Stimulated activated CD4-positive, alpha-beta T cell treated with anti-CD3 and anti-CD28 coated beads, Interleukin-2, amount 100 ng/mL, for 24 hours (primary cell): ENCODE data around the gene FBLN5.
"Not testable (repeated sequence)": the region's sequence is repeated elsewhere in the genome, so short reads cannot be mapped to it uniquely, and the experiment has no call there.

ENCODE experiments used
- DNase-seq, 2 donors: peaks; one replicate each; pipeline ENCODE4 v3.0.0-alpha.2; 2020

The FBLN5 gene

DNA sequence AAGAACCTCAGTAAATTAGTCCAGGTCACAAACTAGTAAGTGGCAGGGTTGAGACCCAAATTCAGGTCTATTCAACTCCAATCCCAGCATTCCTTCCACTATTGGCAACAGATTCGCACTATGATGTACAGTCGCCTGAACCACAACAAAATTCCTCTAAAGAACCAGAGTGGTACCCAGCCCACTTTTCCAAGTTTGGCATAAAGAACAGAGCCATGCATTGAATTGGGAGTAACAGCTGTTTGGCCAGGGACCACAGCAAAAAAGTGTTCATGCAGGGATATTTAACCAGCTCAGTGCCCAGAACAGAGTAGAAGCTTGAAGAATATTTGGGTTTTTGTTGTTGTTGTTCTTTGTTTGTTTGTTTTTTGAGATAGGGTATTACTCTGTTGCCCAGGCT lies 89.9 kb downstream of the FBLN5 start:
- DNase-seq = no peak

DNA sequence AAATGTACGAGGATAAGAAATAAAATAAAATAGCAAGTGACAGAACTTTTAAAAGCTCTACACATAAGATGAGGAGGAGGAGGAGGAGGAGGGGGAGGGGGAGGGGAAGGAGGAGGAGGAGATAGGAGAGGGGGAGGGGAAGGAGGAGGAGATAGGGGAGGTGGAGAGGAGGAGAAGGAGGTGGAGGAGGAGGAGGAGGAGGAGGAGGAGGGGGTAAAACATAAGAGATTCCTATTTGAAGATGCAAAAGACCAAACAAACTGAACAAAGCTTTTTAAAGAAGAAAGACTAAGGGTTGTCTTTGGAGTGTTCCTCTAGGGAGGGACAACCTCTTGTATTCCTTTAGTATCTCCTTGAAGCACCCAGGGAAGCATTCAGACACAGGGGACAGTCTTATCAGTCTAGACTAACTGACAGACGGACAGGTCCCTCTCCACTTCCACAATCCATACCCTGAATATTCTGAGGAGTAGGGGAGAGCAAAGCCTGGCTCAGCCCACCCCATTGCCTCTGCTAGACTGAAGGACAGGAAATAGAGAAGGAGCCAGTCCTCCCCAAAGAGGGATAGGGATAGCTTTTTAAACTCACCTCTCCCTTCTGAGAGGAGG lies 93.1 kb downstream of the FBLN5 start:
- no peak for DNase-seq

DNA sequence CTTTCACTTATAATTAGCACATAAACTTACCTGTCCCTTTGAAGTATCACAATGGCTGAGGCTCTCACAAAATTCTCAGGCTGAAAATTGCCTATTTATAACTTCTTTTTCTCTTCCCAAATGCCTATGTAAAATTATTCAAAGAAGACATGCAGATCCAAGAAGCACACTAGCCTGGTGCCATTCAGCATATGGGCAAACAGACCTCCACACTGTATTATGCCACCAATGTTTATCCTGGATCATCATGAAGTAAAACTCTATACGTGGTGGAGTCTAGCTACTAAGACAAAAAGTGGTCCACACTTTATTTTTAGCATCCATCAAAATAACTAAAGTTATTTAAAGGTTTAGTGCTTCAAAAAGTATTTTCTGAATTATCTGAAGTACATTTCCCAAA lies 95.9 kb downstream of the FBLN5 start:
- DNase-seq = no peak

DNA sequence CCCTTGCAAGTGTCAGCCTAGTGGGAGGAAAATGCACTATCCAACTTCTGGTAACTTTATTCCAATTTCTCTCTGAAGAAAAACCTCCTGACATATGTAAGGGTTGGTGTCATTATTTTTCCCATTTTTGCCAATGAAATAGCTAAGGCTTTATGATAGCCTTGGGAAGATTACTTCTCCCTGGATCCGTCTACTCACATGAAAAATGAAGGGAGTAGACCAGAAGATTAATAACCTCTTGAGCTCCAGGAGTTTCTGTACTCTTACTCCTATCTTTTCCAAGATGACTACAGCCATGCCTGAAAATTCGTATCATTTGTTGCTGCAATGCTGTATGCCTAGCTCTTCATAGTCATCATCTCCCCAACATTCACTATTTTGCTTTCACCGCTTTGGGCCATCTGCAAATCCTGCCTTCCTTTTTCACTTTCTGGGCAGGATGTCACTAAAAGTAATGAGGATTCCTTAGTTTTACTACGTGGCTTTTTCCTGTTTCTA lies 98.9 kb downstream of the FBLN5 start:
- no peak for DNase-seq

DNA sequence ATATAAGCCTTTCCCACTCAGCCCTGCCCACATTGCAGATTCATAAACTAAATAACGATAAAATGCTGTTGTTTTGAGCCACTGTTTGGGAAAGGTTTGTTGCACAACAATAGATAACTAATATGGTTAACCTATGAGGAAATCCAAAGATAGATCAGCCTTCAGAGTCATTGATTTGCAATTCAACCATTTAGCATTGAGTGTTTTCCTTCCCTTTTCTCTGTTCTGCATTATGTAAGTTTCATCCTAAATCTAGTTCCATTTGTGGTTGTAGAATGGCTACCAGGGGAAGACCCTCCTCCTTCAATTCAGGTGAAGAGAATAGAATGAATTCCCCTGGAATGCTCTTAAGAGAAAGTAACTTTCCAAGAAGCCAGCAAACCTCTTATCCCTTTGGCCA lies 99.8 kb downstream of the FBLN5 start:
- no peak for DNase-seq

DNA sequence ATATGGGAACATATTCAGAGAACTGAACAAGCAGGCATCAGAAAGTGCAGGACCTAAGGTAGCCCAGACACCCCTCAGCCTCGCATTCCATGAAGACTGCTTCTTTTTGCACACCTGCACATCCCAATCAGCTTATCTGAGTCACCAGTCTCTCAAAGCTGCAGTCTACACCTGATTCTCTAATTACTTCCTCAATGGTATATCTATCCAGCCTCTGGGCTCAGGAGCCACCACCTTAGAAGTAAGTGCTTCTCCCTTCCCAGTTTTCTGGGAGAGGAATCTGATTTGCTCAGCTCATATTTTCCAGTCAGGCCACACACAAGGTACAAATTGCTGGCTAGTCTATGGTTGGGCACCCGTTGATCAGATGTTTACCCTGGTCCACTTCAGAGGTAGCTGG lies 101.8 kb downstream of the FBLN5 start:
- no peak for DNase-seq

DNA sequence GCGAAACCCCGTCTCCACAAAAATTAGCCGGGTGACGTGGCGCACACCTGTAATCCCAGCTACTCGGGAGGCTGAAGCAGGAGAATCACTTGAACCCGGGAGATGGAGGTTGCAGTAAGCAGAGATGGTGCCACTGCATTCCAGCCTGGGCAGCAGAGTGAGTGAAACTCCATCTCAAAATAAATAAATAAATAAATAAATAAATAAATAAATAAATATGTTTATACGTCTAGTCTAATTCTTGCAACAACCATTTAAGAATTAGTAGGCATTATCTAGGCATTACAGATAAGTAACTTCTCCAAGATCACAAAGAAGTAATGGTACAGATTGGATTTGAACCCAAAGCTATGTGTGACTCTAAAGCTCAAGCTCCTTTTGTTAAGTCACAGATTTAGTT lies 102.4 kb downstream of the FBLN5 start:
- not testable (repeated sequence) for DNase-seq

DNA sequence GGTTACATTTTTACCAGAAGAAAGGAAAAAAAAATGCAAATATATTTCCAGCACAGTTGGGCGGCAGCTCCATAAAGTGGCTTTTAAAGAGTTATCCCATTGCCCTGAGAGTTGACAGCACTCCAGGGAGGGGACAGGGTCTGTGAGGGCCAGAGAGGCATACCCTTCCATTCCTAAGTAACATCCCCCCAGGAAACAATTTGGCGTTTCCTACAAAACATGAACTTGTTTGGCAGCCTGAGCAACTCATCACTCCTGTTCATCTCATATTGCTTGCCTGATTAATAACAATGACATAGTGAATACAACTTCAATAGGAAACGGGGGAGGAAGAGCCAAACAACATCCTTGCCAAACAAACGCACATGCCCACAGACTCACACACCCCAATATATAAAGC lies 103.5 kb downstream of the FBLN5 start:
- no peak for DNase-seq

DNA sequence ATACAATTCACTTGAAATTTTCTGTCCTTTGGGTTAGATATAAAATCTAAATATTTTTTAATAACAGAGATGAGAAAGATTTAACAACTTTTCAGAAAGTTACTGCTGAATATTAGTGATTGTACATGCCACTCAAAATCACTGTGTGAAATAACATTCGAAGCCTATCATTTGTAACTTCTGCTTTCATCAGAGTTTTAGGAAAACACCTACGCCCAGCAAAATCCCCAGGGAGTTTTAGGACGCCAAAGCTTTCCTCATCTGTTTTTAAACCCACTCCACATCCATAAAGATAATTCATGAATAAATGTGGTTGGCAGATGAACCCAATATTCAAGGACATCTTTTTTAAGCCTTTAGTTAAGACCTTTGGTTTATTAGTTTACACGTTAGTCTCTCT lies 104.1 kb downstream of the FBLN5 start:
- DNase-seq = no peak

DNA sequence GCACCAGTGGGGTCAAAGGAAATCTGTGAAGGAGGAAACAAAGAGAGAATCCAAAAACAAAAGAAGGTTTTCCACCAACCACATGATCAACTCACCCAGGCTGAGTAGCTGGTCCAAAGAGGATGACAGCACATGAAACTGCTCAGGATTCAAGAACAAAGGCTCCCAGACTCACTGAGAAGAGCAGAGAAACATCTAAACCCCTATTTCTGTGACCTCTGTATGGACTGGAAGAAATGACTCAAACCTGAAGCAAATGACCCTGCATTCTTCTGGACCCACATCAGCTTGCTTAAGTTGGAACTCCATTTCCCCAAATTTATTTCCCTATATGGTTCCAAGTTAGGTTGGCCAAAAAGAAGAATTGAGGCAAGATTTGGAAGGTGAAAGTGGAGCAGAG lies 106.4 kb downstream of the FBLN5 start:
- DNase-seq = no peak

DNA sequence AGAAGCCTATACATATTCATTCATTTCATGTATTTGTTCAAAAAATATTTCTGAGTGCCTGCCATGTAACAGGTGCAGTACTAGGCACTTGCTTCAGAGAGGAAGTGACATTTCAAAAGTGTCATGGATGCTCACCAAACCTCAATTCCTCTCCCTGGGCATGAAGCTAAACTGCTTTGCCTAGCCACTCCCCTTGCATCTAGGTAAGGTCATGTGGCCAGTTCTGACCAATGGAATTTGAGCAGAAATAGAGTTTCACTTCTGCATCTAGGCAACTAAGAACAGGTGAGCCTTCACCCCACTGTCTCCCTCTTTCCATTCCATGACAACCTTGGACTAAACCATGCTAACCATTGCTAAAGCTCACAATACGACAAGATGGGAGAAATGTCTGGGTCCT lies 107.7 kb downstream of the FBLN5 start:
- DNase-seq = no peak

DNA sequence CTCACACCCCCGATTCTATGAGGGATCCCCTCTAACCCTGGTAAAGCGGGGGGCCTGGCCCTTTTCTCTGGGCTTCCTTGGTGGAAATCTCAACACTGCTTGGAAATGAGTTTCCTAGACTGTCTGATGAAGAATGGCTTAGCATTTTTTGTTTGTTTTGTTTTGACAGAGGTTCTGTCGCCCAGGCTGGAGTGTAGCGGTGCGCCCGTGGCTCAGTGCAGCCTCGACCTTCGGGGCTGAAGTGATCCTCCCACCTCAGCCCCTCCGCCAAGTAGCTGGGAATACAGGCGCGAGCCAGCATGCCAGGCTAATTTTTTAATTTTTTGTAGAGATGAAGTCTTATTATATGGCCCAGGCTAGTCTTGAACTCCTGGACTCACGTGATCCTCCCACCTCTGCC lies 110.4 kb downstream of the FBLN5 start:
- no peak for DNase-seq

DNA sequence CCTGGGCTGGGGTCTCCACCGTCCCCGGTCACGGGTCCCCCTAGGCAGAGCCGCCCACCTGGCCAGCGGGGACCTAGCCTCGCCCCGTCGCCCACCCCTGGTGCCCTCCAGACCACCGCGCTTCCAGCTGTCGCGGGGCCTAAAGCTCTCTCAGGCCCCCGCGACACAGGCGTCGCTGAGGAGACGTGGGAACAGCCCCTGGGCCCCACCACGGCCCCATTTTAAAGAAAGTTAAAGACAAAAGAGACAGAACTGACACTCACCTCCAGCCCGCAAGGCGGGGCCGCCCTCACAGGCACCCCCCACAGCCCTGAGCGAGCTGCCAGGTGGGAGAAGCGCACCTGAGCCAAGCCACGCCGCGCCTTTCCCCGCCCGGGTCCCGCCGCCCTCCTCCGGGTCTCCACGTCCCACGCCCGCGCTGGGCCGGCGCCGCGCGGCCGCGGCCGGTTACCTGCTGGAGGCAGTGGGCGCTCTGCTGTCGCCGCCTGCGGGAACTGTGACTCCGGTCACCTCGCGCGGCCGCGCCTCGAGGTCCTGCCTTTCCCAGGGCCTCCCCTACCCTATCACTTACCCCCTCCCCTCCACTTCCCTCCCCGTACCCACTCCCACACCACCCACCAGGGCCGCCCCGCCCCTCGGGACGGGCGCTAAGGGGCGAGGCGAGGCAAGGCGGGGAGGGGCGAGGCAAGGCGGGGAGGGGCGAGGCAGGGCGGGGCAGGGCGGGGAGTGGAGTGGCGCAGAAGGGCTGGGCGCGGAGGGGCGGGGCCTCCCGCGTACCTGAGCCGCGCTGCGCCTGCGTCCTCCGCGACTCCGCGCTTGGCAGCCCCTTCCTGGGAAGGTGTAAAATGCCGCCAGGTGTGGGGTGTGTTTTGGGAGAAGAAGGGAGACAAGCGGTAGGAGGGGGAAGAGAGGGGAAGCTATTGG lies 111.3 kb downstream of the FBLN5 start:
- peak; percentile 90 to 91 for DNase-seq

DNA sequence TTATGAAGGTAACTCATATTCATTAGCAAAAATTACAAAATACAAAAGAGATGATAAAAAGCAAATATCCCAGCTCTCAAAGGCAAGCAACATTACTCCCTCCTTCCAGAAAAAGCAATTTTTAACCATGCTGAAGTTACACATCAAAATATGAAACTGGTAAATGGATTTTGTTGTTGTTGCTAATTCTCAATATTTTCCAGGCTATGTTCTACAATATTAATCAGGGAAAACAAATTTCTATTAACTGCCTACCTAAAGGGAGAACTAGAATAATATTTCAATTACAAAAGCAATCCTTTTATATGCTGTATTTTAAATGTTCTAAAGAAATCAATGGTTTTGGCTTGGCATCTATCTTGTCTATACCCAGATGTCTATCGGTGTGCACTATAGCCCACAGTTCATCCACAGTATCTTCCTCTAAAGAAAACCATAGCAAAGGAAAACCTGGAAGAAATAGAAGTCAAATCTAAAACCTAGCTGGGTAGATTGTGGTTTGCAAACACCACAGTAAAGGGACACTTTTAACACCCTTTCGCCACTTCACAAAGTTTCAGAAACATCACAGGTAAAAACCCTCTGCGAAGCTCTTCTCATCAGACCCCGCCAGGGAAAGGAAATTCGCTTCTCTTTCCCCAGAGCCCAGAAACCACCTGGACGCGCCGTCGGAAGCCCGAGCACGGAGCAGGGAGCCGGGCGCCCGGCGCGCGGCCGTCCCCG lies 112.1 kb downstream of the FBLN5 start:
- DNase-seq = peak in 1 of 2 donors; percentile 29

DNA sequence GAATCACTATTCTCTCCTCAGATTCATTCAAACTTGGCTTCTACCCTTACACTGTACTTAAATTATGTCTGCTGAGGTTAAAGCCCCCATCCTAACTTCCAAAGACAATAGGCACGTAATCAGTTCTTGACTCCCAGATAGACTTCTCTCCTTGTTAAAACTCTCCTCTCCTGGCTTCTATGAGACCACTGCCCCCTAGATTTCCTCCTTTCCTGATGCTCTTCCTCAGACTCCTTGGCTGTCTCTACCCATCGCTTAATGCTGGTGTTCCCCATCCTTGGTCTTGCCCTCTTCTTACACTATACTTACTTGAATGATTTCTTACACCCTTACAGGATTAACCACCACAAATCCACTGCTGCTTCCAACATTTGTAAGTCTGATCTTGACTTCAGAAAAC lies 112.9 kb downstream of the FBLN5 start:
- no peak for DNase-seq

DNA sequence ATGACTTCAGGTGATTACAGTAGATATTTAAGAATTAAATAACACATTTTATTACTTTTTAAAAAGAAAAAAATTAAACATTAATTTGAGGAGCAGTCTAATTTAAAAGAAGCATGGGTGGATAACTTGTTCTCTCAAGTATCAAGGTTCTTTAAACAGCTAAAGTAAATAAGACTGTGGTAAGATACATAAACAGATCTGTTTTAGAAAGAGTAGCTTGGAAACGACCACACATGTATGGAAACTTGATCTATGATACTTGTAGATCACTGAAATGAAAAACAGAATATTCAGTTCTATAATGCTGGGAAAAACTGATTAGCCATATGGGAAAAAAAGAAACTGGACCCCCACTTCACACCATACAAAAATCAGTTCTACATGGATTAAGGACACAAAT lies 116.2 kb downstream of the FBLN5 start:
- DNase-seq = no peak

DNA sequence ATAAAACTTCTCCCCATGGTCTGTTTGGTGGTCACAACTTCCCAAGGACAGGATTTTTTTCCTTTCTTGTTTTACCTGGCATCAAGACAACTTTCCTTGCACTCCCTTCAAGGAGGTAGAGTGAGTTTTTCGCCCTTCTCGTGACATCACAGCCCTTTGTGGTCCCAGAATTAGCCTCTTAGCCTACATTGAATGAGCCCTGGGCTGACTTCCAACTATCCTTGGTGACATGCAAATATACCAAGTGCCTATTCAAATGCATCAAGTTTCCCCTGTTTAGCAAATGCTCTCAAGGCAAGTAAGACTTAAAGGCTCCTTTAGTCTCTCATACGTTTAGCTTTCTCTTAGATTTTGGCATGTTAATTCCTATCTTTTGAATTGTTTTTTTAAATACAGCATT lies 116.7 kb downstream of the FBLN5 start:
- no peak for DNase-seq

DNA sequence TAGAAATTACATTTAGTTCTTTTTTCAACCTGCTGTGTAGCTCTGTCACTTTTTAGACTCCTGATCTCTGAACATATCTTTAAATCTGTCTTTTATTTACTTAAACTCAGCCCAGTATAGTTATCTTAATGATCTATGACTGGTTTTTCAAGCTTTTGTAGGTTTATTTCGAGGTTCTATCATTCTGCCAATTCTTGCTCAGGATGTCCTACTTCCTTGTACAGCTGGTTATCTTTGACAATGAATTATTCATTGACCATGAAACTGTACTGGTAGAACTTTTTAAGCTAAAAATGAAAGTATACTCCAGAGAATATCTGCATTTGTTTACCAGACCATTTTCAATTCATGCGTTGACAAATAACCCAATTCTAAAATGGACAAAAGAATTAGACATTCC lies 118.0 kb downstream of the FBLN5 start:
- no peak for DNase-seq

DNA sequence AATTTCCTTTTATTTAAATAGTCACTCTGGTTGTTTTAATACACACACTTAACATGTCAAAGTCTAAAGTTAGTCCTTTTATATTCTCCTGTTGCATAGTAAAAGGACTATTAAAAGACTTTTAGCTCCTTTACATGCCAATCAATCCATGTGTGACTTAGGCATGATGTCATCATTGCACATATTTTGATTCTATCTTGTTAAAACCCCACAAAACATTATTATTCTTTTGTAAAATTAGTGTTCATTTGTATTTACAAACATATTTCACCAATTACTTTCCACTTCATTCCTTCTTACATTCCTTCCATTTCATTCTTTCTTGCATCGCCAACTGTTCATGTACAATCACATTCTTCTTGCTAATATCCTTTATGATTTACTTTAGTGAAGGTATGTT lies 119.7 kb downstream of the FBLN5 start:
- no peak for DNase-seq
